CD14-positive monocyte (primary cell): ENCODE results near the gene SMIM43. TPM values are rescaled to one million over a fixed set of nuclear protein-coding genes. Genes with fewer than 3 reads are reported as not detected.
"Not testable (repeated sequence)": the region's sequence is repeated elsewhere in the genome, so short reads cannot be mapped to it uniquely, and the experiment has no call there.

Source experiments
- DNase-seq, 3 donors: peaks; one replicate each; pipeline ENCODE4 v3.0.0-alpha.2; 2011 to 2022
- H2AFZ ChIP-seq: 2 replicates; pipeline ENCODE4 v1.6.0; 2012; ENCODE audit warnings: mild to moderate bottlenecking, low read depth, low read length, inconsistent platforms; ENCODE audit not compliant: insufficient read depth, poor library complexity, severe bottlenecking
- H3K27ac ChIP-seq, 2 donors: 1 replicate in 1 of 2; 2 replicates in 1 of 2; pipeline ENCODE4 v1.5.1; 2012 to 2013; ENCODE audit warnings: low read length in 2 of 2, control low read depth in 1 of 2, inconsistent platforms in 1 of 2, low read depth in 1 of 2, mild to moderate bottlenecking in 1 of 2
- H3K27me3 ChIP-seq, 2 donors: one replicate each; pipeline versions ENCODE4 v1.6.0 to v1.6.1; 2011 to 2013; ENCODE audit warnings: low read length in 2 of 2; ENCODE audit not compliant: control insufficient read depth in 2 of 2, insufficient read depth in 2 of 2
- H3K36me3 ChIP-seq, 2 donors: replicated peaks in 1 of 2; 1 replicate in 1 of 2; 2 replicates in 1 of 2; pipeline versions ENCODE4 v1.5.1 to v1.6.1; 2012 to 2013; ENCODE audit warnings: low read length in 2 of 2, control low read depth in 1 of 2, inconsistent platforms in 1 of 2, mild to moderate bottlenecking in 1 of 2; ENCODE audit not compliant: insufficient read depth in 2 of 2, control insufficient read depth in 1 of 2
- H3K4me1 ChIP-seq, 2 donors: 1 replicate in 1 of 2; 2 replicates in 1 of 2; pipeline versions ENCODE4 v1.5.1 to v1.6.1; 2012 to 2013; ENCODE audit warnings: low read length in 2 of 2, control low read depth in 1 of 2, inconsistent platforms in 1 of 2, mild to moderate bottlenecking in 1 of 2, moderate library complexity in 1 of 2; ENCODE audit not compliant: insufficient read depth in 2 of 2, control insufficient read depth in 1 of 2
- H3K4me2 ChIP-seq: replicated peaks from 2 replicates; pipeline ENCODE3; 2012; ENCODE audit warnings: low read length, moderate library complexity, mild to moderate bottlenecking; ENCODE audit not compliant: poor library complexity, severe bottlenecking; ENCODE audit errors: extremely low read depth
- H3K4me3 ChIP-seq, 3 experiments: fragments of 200-600 bp in 1 of 3; sonication (generic) in 1 of 3; replicated peaks in 1 of 3; 1 replicate in 2 of 3; 2 replicates in 1 of 3; pipeline ENCODE4 v1.5.1; 2011 to 2013; ENCODE audit warnings: low read length in 3 of 3, mild to moderate bottlenecking in 3 of 3, control low read depth in 2 of 3, low read depth in 2 of 3, inconsistent platforms in 1 of 3, moderate library complexity in 1 of 3
- H3K79me2 ChIP-seq: 2 replicates; pipeline ENCODE4 v1.6.0; 2012; ENCODE audit warnings: mild to moderate bottlenecking, control low read depth, inconsistent platforms, low read length, moderate library complexity; ENCODE audit not compliant: insufficient read depth
- H3K9ac ChIP-seq: 2 replicates; pipeline ENCODE4 v1.6.0; 2017; ENCODE audit warnings: low read length, mild to moderate bottlenecking; ENCODE audit not compliant: insufficient read depth, poor library complexity, severe bottlenecking
- H3K9me3 ChIP-seq, 2 donors: replicated peaks in 1 of 2; 1 replicate in 1 of 2; 2 replicates in 1 of 2; pipeline versions ENCODE4 v1.5.1 to v1.6.1; 2012 to 2013; ENCODE audit warnings: low read length in 2 of 2, control low read depth in 1 of 2; ENCODE audit not compliant: control insufficient read depth in 1 of 2, insufficient read depth in 1 of 2
- H4K20me1 ChIP-seq: 2 replicates; pipeline ENCODE4 v1.6.0; 2012; ENCODE audit warnings: mild to moderate bottlenecking, low read length, control low read depth, moderate library complexity; ENCODE audit not compliant: insufficient read depth
- H3K27ac Mint-ChIP-seq, 7 donors: one replicate each; pipeline ENCODE4 v1.8.0; 2020; ENCODE audit warnings: mild to moderate bottlenecking in 7 of 7, mixed read lengths in 7 of 7, moderate library complexity in 6 of 7, inconsistent platforms in 2 of 7
- H3K27me3 Mint-ChIP-seq, 3 donors: one replicate each; pipeline ENCODE4 v1.8.0; 2021 to 2022; ENCODE audit warnings: low read depth in 3 of 3, mild to moderate bottlenecking in 3 of 3, mixed read lengths in 3 of 3, moderate library complexity in 3 of 3, inconsistent platforms in 1 of 3
- H3K36me3 Mint-ChIP-seq, 2 donors: one replicate each; pipeline ENCODE4 v1.8.0; 2020; ENCODE audit warnings: mixed read lengths in 2 of 2, inconsistent platforms in 1 of 2, mild to moderate bottlenecking in 1 of 2
- H3K4me1 Mint-ChIP-seq: one replicate; pipeline ENCODE4 v1.8.0; 2020; ENCODE audit warnings: mild to moderate bottlenecking, mixed read lengths
- H3K4me3 Mint-ChIP-seq, 2 donors: one replicate each; pipeline ENCODE4 v1.8.0; 2020; ENCODE audit warnings: mild to moderate bottlenecking in 2 of 2, mixed read lengths in 2 of 2, moderate library complexity in 1 of 2
- H3K9me3 Mint-ChIP-seq, 7 donors: one replicate each; pipeline ENCODE4 v1.8.0; 2020 to 2022; ENCODE audit warnings: mixed read lengths in 7 of 7, mild to moderate bottlenecking in 6 of 7, moderate library complexity in 6 of 7, inconsistent platforms in 2 of 7
- CTCF ChIP-seq: fragments of 200-600 bp; IDR thresholded peaks from one replicate; pipeline ENCODE4 v1.8.0; 2022; ENCODE audit warnings: antibody characterized with exemption, mild to moderate bottlenecking
- WGBS: methylation state at CpG from one replicate; pipeline ENCODE4 v1.1.5; 2013; ENCODE audit warnings: missing lambda C conversion rate; ENCODE audit not compliant: insufficient coverage; 5-methylcytosine and 5-hydroxymethylcytosine counted together
- intact Hi-C, 2 donors: fragments of 100-400 bp; cut with micrococcal nuclease; formaldehyde crosslinking; loops; one replicate each; pipeline versions ENCODE4 v1.15.0 to v1.15.1; 2023
- polyA plus RNA-seq, 3 donors: library from polyadenylated mRNA; depleted of rRNA in 1 of 3; unstranded in 2 of 3; stranded (reverse) in 1 of 3; fragments of 300-500 nt in 2 of 3; fragments of >200 nt in 1 of 3; fragmentation: Illumina TruSeq in 2 of 3; gene quantifications; 1 replicate in 2 of 3; 2 replicates in 1 of 3; pipeline ENCODE4 v1.2.3, GENCODE V29; 2012 to 2021

SMIM43 gene
- polyA plus RNA-seq, 3 donors = not detected

GRCh38 chr4:121734571-121734970 lies 30.4 kb downstream of the SMIM43 start:
- Mint-ChIP-seq H3K27ac (no peak overlapping the region), H3K27me3 (peaks cover 1 to 4% (median 3%) of the 10 kb centered on the region in 3 donors), H3K36me3 (no peaks in the 10 kb centered on the region), H3K9me3 (peaks cover 0 to 1% (median 0%) of the 10 kb centered on the region in 7 donors), H3K4me3 (no peak overlapping the region), H3K4me1 (no peaks in the 10 kb centered on the region)
- H3K4me3 ChIP-seq = no peak overlapping the region
- TF ChIP-seq CTCF = no peak
- intact Hi-C loops = loop anchor here in 1 of 2 donors (10.0 kb wide), 2 partner anchors 70 to 270 kb away; no protein-coding TSS in a partner anchor
- DNase-seq = no peak
- no peak overlapping the region for H3K4me2 ChIP-seq
- no peak overlapping the region for H3K27ac ChIP-seq
- H4K20me1 ChIP-seq = no peaks in the 10 kb centered on the region
- no peaks in the 10 kb centered on the region for H3K4me1 ChIP-seq
- H3K36me3 ChIP-seq = no peaks in the 10 kb centered on the region
- WGBS = no CpG with 5 or more reads among the region's 1 CpG
- H3K9me3 ChIP-seq = no peaks in the 10 kb centered on the region
- H3K79me2 ChIP-seq = no peaks in the 10 kb centered on the region
- H2AFZ ChIP-seq = no peak overlapping the region
- H3K27me3 ChIP-seq = no peaks in the 10 kb centered on the region
- H3K9ac ChIP-seq = no peak overlapping the region

GRCh38 chr4:121733942-121734341 lies 31.0 kb downstream of the SMIM43 start:
- Histone ChIP-seq H3K36me3 (no peaks in the 10 kb centered on the region), H3K9ac (no peak overlapping the region), H4K20me1 (no peaks in the 10 kb centered on the region), H2AFZ (no peak overlapping the region), H3K4me2 (no peak overlapping the region), H3K79me2 (no peaks in the 10 kb centered on the region), H3K9me3 (no peaks in the 10 kb centered on the region), H3K4me1 (no peaks in the 10 kb centered on the region), H3K27me3 (no peaks in the 10 kb centered on the region), H3K27ac (no peak overlapping the region), H3K4me3 (no peak overlapping the region)
- DNase-seq = no peak
- 100% methylated on average over 1 of the region's 1 CpG for WGBS
- intact Hi-C loops = loop anchor here in 1 of 2 donors (10.0 kb wide), 2 partner anchors 69 to 269 kb away; no protein-coding TSS in a partner anchor
- H3K4me1 Mint-ChIP-seq = no peaks in the 10 kb centered on the region
- no peaks in the 10 kb centered on the region for H3K36me3 Mint-ChIP-seq
- no peak overlapping the region for H3K4me3 Mint-ChIP-seq
- H3K27ac Mint-ChIP-seq = no peak overlapping the region
- H3K27me3 Mint-ChIP-seq = peaks cover 1 to 4% (median 3%) of the 10 kb centered on the region in 3 donors
- TF ChIP-seq CTCF = no peak
- H3K9me3 Mint-ChIP-seq = peaks cover 0 to 2% (median 0%) of the 10 kb centered on the region in 7 donors

- H4K20me1 ChIP-seq, H3K4me1 Mint-ChIP-seq, H3K4me3 Mint-ChIP-seq, H3K27me3 Mint-ChIP-seq, H3K9ac ChIP-seq, H3K9me3 ChIP-seq, H3K27ac Mint-ChIP-seq, H3K4me1 ChIP-seq, H3K4me2 ChIP-seq, H3K36me3 Mint-ChIP-seq, H3K9me3 Mint-ChIP-seq, H3K27me3 ChIP-seq, H3K27ac ChIP-seq, DNase-seq, H2AFZ ChIP-seq, H3K79me2 ChIP-seq, H3K4me3 ChIP-seq, H3K36me3 ChIP-seq: not testable (repeated sequence)
- intact Hi-C loops = loop anchor here in 1 of 2 donors (10.0 kb wide), 2 partner anchors 65 to 265 kb away; no protein-coding TSS in a partner anchor
- WGBS = no CpG with 5 or more reads among the region's 2 CpGs
Observed at GRCh38 chr4:121729753-121730152, 35.2 kb downstream of the SMIM43 start.
